ENCODE data around the gene FGF22.
"Not testable (repeated sequence)": the region's sequence is repeated elsewhere in the genome, so short reads cannot be mapped to it uniquely, and the experiment has no call there.

The FGF22 gene

DNA sequence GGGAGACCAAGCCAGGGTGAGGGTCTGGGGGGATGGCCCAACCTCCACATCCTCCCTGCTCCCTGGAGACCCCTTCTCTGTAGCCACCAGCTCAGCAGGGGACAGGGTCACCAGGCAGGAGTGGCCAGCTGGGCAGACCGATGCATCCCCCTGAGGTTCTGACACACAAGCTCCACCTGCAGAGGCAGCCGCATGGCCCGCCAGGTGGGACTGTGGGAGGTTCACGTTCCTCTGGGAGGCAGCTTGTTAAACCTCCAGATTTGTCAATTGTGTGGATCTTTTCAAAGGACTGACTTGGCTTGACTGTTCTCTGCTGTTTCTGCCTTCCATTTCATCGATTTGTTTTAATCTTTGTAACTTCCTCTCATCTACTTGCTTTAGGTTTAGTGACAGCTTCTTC, 14.4 kb upstream of the FGF22 start:
- Histone ChIP-seq H3K9me3 (ENCODE audit: control insufficient read depth in 1 of 2, low read length in 2 of 2) (no peaks in the 10 kb centered on the region), H3K27me3 (ENCODE audit: low read depth, low read length) (no peaks in the 10 kb centered on the region), H3K27ac (ENCODE audit: low read length) (no peak overlapping the region), H3K4me3 (ENCODE audit: low read depth in 1 of 2, low read length in 2 of 2) (no peak overlapping the region), H3K36me3 (ENCODE audit: control insufficient read depth in 1 of 2, insufficient read depth in 2 of 2, low read length in 2 of 2) (peaks cover 4 to 65% of the 10 kb centered on the region in 2 donors), H3K4me1 (ENCODE audit: control insufficient read depth in 1 of 2, insufficient read depth in 2 of 2, low read length in 2 of 2) (peaks cover 0 to 2% of the 10 kb centered on the region in 2 donors)

DNA sequence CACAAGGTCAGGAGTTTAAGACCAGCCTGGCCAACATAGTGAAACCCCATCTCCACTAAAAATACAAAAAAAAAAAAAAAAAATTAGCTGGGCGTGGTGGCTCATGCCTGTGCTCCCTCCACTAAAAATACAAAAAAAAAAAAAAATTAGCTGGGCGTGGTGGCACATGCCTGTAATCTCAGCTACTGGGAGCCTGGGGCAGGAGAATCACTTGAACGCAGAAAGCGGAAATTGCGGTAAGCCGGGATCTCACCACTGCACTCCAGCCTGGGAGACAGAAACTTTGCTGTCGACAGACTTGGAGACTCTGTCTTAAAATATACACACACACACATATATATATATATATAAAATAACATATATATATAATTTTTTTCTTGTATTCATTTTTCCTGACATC, 13.1 kb upstream of the FGF22 start:
- H3K27me3 ChIP-seq (ENCODE audit: low read depth, low read length); H3K9me3 ChIP-seq (ENCODE audit: control insufficient read depth in 1 of 2, low read length in 2 of 2); H3K27ac ChIP-seq (ENCODE audit: low read length); H3K4me1 ChIP-seq (ENCODE audit: control insufficient read depth in 1 of 2, insufficient read depth in 2 of 2, low read length in 2 of 2); H3K4me3 ChIP-seq (ENCODE audit: low read depth in 1 of 2, low read length in 2 of 2): not testable (repeated sequence)
- H3K36me3 ChIP-seq (ENCODE audit: control insufficient read depth in 1 of 2, insufficient read depth in 2 of 2, low read length in 2 of 2) = peaks cover 4 to 60% of the 10 kb centered on the region in 2 donors

- Histone ChIP-seq H3K9me3 (ENCODE audit: control insufficient read depth in 1 of 2, low read length in 2 of 2) (no peaks in the 10 kb centered on the region), H3K27me3 (ENCODE audit: low read depth, low read length) (no peaks in the 10 kb centered on the region), H3K36me3 (ENCODE audit: control insufficient read depth in 1 of 2, insufficient read depth in 2 of 2, low read length in 2 of 2) (peaks cover 4 to 44% of the 10 kb centered on the region in 2 donors), H3K4me1 (ENCODE audit: control insufficient read depth in 1 of 2, insufficient read depth in 2 of 2, low read length in 2 of 2) (peaks cover 0 to 19% of the 10 kb centered on the region in 2 donors), H3K27ac (ENCODE audit: low read length) (no peak overlapping the region), H3K4me3 (ENCODE audit: low read depth in 1 of 2, low read length in 2 of 2) (no peak overlapping the region)
Observed at GRCh38 chr19:628168-628567, 11.5 kb upstream of the FGF22 start.

GRCh38 chr19:629515-629914, 10.2 kb upstream of the FGF22 start:
- H3K27ac ChIP-seq (ENCODE audit: low read length); H3K4me3 ChIP-seq (ENCODE audit: low read depth in 1 of 2, low read length in 2 of 2); H3K27me3 ChIP-seq (ENCODE audit: low read depth, low read length); H3K9me3 ChIP-seq (ENCODE audit: control insufficient read depth in 1 of 2, low read length in 2 of 2): not testable (repeated sequence)
- Histone ChIP-seq H3K36me3 (ENCODE audit: control insufficient read depth in 1 of 2, insufficient read depth in 2 of 2, low read length in 2 of 2) (peaks cover 0 to 30% of the 10 kb centered on the region in 2 donors), H3K4me1 (ENCODE audit: control insufficient read depth in 1 of 2, insufficient read depth in 2 of 2, low read length in 2 of 2) (peaks cover 6 to 25% of the 10 kb centered on the region in 2 donors)

- Histone ChIP-seq H3K27me3 (ENCODE audit: low read depth, low read length) (no peaks in the 10 kb centered on the region), H3K36me3 (ENCODE audit: control insufficient read depth in 1 of 2, insufficient read depth in 2 of 2, low read length in 2 of 2) (peaks cover 0 to 24% of the 10 kb centered on the region in 2 donors)
Observed at GRCh38 chr19:629961-630714, 9.5 kb upstream of the FGF22 start.

DNA sequence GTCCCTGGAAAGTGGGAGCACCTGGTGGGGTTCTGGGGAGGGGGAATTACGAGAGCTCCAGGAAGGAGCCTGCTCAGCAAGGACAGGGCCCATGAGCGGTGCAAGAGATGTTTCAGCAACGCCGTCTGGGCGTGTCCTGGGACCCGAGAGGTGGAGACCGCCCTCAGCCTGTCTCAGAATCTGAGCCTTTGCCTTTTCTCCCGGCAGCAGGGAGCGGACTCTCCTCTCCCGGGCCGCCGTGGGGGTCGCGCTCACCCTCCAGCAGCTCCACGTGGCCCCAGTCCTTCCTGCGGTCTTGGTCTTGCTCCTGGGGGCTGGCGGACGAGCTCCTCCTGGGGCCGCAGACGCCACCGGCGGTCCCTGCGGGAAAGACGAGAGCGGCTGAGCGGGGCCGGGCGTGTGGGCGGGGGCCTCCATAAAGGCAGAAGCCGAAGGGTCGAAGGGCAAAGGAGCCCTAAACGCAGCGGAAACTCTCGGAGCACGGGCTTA, 7.1 kb upstream of the FGF22 start:
- peak overlapping the region; percentile 51 for H3K27ac ChIP-seq (ENCODE audit: low read length)
- H3K4me3 ChIP-seq (ENCODE audit: low read depth in 1 of 2, low read length in 2 of 2) = peak overlapping the region; percentile 84 to 96
- peaks cover 0 to 17% of the 10 kb centered on the region in 2 donors for H3K36me3 ChIP-seq (ENCODE audit: control insufficient read depth in 1 of 2, insufficient read depth in 2 of 2, low read length in 2 of 2)
- H3K9me3 ChIP-seq (ENCODE audit: control insufficient read depth in 1 of 2, low read length in 2 of 2) = no peaks in the 10 kb centered on the region
- H3K4me1 ChIP-seq (ENCODE audit: control insufficient read depth in 1 of 2, insufficient read depth in 2 of 2, low read length in 2 of 2) = peaks cover 6 to 25% of the 10 kb centered on the region in 2 donors
- no peaks in the 10 kb centered on the region for H3K27me3 ChIP-seq (ENCODE audit: low read depth, low read length)

More at GRCh38 chr19:629961-630714, 9.5 kb upstream of the FGF22 start:
- Histone ChIP-seq H3K27ac (ENCODE audit: low read length) (no peak overlapping the region), H3K4me1 (ENCODE audit: control insufficient read depth in 1 of 2, insufficient read depth in 2 of 2, low read length in 2 of 2) (peaks cover 6 to 25% of the 10 kb centered on the region in 2 donors), H3K9me3 (ENCODE audit: control insufficient read depth in 1 of 2, low read length in 2 of 2) (no peaks in the 10 kb centered on the region), H3K4me3 (ENCODE audit: low read depth in 1 of 2, low read length in 2 of 2) (no peak overlapping the region)

DNA sequence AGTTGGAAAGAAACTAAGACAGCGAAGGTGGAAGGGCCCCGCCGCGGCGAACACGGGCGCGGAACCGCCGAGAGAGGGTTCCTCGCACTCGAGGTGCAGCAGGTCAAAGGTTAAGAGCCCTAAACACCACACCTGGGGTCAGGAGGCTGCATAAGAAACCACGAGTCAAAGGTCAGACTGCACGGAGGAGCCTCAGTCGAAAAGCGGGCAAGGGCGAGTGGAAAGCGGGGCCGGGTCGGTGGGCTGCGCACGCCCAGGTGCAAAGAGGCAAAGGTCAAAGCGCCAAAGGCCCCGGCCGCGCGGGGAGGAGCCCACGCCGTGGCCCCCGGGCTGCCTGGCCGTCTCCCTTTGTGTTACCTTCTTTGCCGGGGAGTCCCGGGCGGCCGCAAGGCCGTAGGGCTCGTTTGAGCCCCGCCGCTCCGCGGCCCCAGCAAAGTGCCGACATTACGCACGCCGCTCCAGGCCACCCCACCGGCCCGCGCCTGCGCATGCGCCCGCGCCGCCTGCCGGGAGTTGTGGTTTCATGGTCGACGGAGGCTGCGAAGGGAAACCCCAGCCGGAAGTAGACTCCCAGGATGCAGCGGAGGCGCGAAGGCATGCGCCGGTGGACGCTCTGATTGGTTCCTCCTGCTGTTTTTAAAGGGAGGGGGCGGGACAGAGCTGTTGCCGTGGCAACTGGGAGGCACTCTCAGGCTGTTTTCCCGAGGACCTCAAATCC, 6.5 kb upstream of the FGF22 start, which contains the start of gene POLRMT:
TSS of gene POLRMT (minus strand) at position 470 of the 718 bp plus-strand sequence. CDS start at position 445, 25 bp downstream.
- no peaks in the 10 kb centered on the region for H3K27me3 ChIP-seq (ENCODE audit: low read depth, low read length)
- peak within 1 kb of the TSS; percentile 84 to 96 for H3K4me3 ChIP-seq (ENCODE audit: low read depth in 1 of 2, low read length in 2 of 2)
- peaks cover 6 to 25% of the 10 kb centered on the region in 2 donors for H3K4me1 ChIP-seq (ENCODE audit: control insufficient read depth in 1 of 2, insufficient read depth in 2 of 2, low read length in 2 of 2)
- H3K27ac ChIP-seq (ENCODE audit: low read length) = peak within 1 kb of the TSS; percentile 51
- H3K9me3 ChIP-seq (ENCODE audit: control insufficient read depth in 1 of 2, low read length in 2 of 2) = no peaks in the 10 kb centered on the region
- H3K36me3 ChIP-seq (ENCODE audit: control insufficient read depth in 1 of 2, insufficient read depth in 2 of 2, low read length in 2 of 2) = peaks cover 0 to 15% of the 10 kb centered on the region in 2 donors

- peaks cover 0 to 7% of the 10 kb centered on the region in 2 donors for H3K36me3 ChIP-seq (ENCODE audit: control insufficient read depth in 1 of 2, insufficient read depth in 2 of 2, low read length in 2 of 2)
- H3K4me1 ChIP-seq (ENCODE audit: control insufficient read depth in 1 of 2, insufficient read depth in 2 of 2, low read length in 2 of 2) = peaks cover 6 to 31% of the 10 kb centered on the region in 2 donors
- no peaks in the 10 kb centered on the region for H3K9me3 ChIP-seq (ENCODE audit: control insufficient read depth in 1 of 2, low read length in 2 of 2)
- H3K27ac ChIP-seq (ENCODE audit: low read length) = no peak overlapping the region
- no peaks in the 10 kb centered on the region for H3K27me3 ChIP-seq (ENCODE audit: low read depth, low read length)
- H3K4me3 ChIP-seq (ENCODE audit: low read depth in 1 of 2, low read length in 2 of 2) = peak overlapping the region; percentile 84 to 96
Observed at GRCh38 chr19:633786-634639, 5.7 kb upstream of the FGF22 start.

GRCh38 chr19:634975-635652, 4.6 kb upstream of the FGF22 start:
- Histone ChIP-seq H3K36me3 (ENCODE audit: control insufficient read depth in 1 of 2, insufficient read depth in 2 of 2, low read length in 2 of 2) (no peaks in the 10 kb centered on the region), H3K9me3 (ENCODE audit: control insufficient read depth in 1 of 2, low read length in 2 of 2) (no peaks in the 10 kb centered on the region), H3K4me3 (ENCODE audit: low read depth in 1 of 2, low read length in 2 of 2) (no peak overlapping the region), H3K27me3 (ENCODE audit: low read depth, low read length) (no peaks in the 10 kb centered on the region), H3K4me1 (ENCODE audit: control insufficient read depth in 1 of 2, insufficient read depth in 2 of 2, low read length in 2 of 2) (peaks cover 6 to 36% of the 10 kb centered on the region in 2 donors), H3K27ac (ENCODE audit: low read length) (no peak overlapping the region)

DNA sequence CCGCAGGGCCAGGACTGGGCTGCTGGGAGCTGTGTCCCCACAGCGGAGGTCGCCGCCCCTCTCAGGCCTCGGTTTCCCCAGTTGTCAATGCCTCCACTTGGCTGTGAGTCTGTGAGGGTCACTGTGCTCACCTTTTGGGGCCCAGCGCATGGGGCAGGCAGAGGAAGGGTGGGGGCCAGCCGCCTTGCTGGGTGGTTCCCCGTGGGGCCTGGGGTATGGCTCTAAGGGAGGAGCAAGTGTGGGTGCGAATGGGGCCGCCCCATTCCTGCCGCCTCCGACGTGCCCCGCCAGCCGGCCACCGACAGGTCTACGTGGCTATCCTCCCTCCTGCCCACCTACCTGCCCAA, 800 bp upstream of the FGF22 start:
- Histone ChIP-seq H3K4me3 (ENCODE audit: low read depth in 1 of 2, low read length in 2 of 2) (peak overlapping the region in 1 of 2 donors; percentile 53), H3K4me1 (ENCODE audit: control insufficient read depth in 1 of 2, insufficient read depth in 2 of 2, low read length in 2 of 2) (peaks cover 5 to 17% of the 10 kb centered on the region in 2 donors), H3K27me3 (ENCODE audit: low read depth, low read length) (no peaks in the 10 kb centered on the region), H3K9me3 (ENCODE audit: control insufficient read depth in 1 of 2, low read length in 2 of 2) (no peaks in the 10 kb centered on the region), H3K36me3 (ENCODE audit: control insufficient read depth in 1 of 2, insufficient read depth in 2 of 2, low read length in 2 of 2) (no peaks in the 10 kb centered on the region), H3K27ac (ENCODE audit: low read length) (no peak overlapping the region)
